ENCODE results near the gene MDN1. TPM values are rescaled to one million over a fixed set of nuclear protein-coding genes. Genes with fewer than 3 reads are reported as not detected.

Gene MDN1
- total and polyA plus RNA-seq, 2 of the 4 experiments (the other 2 are of a cell fraction): 7.7 to 26.7 TPM

- dilution Hi-C loops (cut with HindIII; ENCODE audit: low sequenced_read_pairs, unreplicated experiment): no loop called here
- CTCF ChIA-PET: no interaction called here
Observed at GRCh38 chr6:89643406-89643805, 176.2 kb downstream of the MDN1 start.

More at GRCh38 chr6:89643406-89643805, 176.2 kb downstream of the MDN1 start:
- H3K23ac ChIP-seq (ENCODE audit: low read depth, low read length): no peak overlapping the region
- H3K4me3 ChIP-seq (ENCODE audit: insufficient read depth, low read depth, low read length): no peak overlapping the region
- no CpG with 5 or more reads among the region's 3 CpGs for WGBS, 2 experiments (ENCODE audit: extremely low coverage in 2 of 2, insufficient read length in 1 of 2)
- DNase-seq (no peak), ATAC-seq (ENCODE audit: low read depth) (no peak)
- no peak overlapping the region for H3K18ac ChIP-seq (ENCODE audit: low read depth, low read length)
- H3K9me3 ChIP-seq (ENCODE audit: control insufficient read depth, insufficient read depth, low read length): no peaks in the 10 kb centered on the region
- peaks cover 2 to 9% of the 10 kb centered on the region in 2 experiments; a peak in 3 of 4 replicates for H3K79me1 ChIP-seq (ENCODE audit: low read depth in 1 of 2, low read length in 2 of 2)
- POLR2A ChIA-PET (ENCODE audit: unreplicated experiment): no interaction called here
- H2BK20ac ChIP-seq (ENCODE audit: low read depth, low read length): no peak overlapping the region
- H2BK5ac ChIP-seq (ENCODE audit: low read depth, low read length, poor library complexity, severe bottlenecking): no peak overlapping the region
- H2BK120ac ChIP-seq (ENCODE audit: low read depth, low read length): no peak overlapping the region
- in situ Hi-C loops (cut with MboI; ENCODE audit: low sequenced_read_pairs): no loop called here
- H3K56ac ChIP-seq (ENCODE audit: extremely low read depth, insufficient read depth, low read length): no peak overlapping the region
- H2BK15ac ChIP-seq (ENCODE audit: low read depth, low read length): no peak overlapping the region
- H4K8ac ChIP-seq (ENCODE audit: low read depth in 2 of 2, low read length in 2 of 2): no peak overlapping the region
- no peaks in the 10 kb centered on the region for H4K20me1 ChIP-seq (ENCODE audit: insufficient read depth, low read length)
- no peak overlapping the region for H3K9ac ChIP-seq (ENCODE audit: low read depth, low read length)
- no peak overlapping the region for H2AFZ ChIP-seq (replicated peaks; ENCODE audit: low read length, poor library complexity)
- H2AK9ac ChIP-seq (replicated peaks; ENCODE audit: low read depth, low read length, poor library complexity): no peak overlapping the region
- no peaks in the 10 kb centered on the region for H3K27me3 ChIP-seq (ENCODE audit: control insufficient read depth, insufficient read depth, low read length)
- BruUV-seq (replicated peaks): TSS peak; percentile 88
- H3K36me3 ChIP-seq (ENCODE audit: control insufficient read depth, insufficient read depth, low read length): peaks cover 16% of the 10 kb centered on the region
- no peak overlapping the region for H3K27ac ChIP-seq (ENCODE audit: insufficient read depth, low read length)
- H3K4me1 ChIP-seq (ENCODE audit: control insufficient read depth, insufficient read depth, low read length): no peaks in the 10 kb centered on the region
- TF ChIP-seq MXI1 (IDR thresholded peaks at IDR 0.05; ENCODE audit: borderline replicate concordance, low read depth, low read length) (no peak), CHD1 (IDR thresholded peaks at IDR 0.05; ENCODE audit: low read depth, low read length) (no peak), MAFK (IDR thresholded peaks at IDR 0.05; ENCODE audit: low read depth, low read length) (no peak), CTCF (conservative IDR thresholded peaks at IDR 0.05; ENCODE audit: low read depth, low read length) (no peak), NFE2L2 (IDR thresholded peaks at IDR 0.05; ENCODE audit: low read depth, low read length) (no peak), RFX5 (IDR thresholded peaks at IDR 0.05; ENCODE audit: low read depth, low read length) (no peak), RAD21 (IDR thresholded peaks at IDR 0.05; ENCODE audit: low read length) (no peak), POLR2A (IDR thresholded peaks at IDR 0.05; ENCODE audit: low read depth, low read length) (no peak), ELK1 (IDR thresholded peaks at IDR 0.05; ENCODE audit: borderline replicate concordance, low read depth, low read length) (no peak), MAZ (IDR thresholded peaks at IDR 0.05; ENCODE audit: borderline replicate concordance, low read depth, low read length) (no peak), FOS (IDR thresholded peaks at IDR 0.05; ENCODE audit: low read depth, low read length) (no peak), SMC3 (IDR thresholded peaks at IDR 0.05; ENCODE audit: low read depth, low read length) (no peak), CEBPB (IDR thresholded peaks at IDR 0.05; ENCODE audit: low read depth, low read length) (no peak), BHLHE40 (IDR thresholded peaks at IDR 0.05; ENCODE audit: low read depth, low read length) (no peak)
- no peak overlapping the region for H3K4ac ChIP-seq (ENCODE audit: low read depth, low read length)
- H4K5ac ChIP-seq (ENCODE audit: low read depth, low read length): no peak overlapping the region
- H4K91ac ChIP-seq (ENCODE audit: insufficient read depth, low read depth, low read length): no peak overlapping the region
- H2AK5ac ChIP-seq (ENCODE audit: low read depth, low read length): no peak overlapping the region
- no peaks in the 10 kb centered on the region; the same call in 1 of the 2 replicates for H3K9me1 ChIP-seq (ENCODE audit: insufficient read depth, low read length)
- H3K14ac ChIP-seq (replicated peaks; ENCODE audit: low read depth, low read length): no peak overlapping the region
- intact Hi-C loops (cut with micrococcal nuclease): no loop called here
- no peak overlapping the region for H3K4me2 ChIP-seq (ENCODE audit: low read depth, low read length)
